K562 (cell line): ENCODE measurements around the gene TM7SF2. TPM values are rescaled to one million over a fixed set of nuclear protein-coding genes. Genes with fewer than 3 reads are reported as not detected.

ENCODE experiments used
- ARNT ChIP-seq, 2 experiments: fragments of 450-650 bp; IDR thresholded peaks; 2 replicates each; pipeline ENCODE4 v1.6.1; 2016; ENCODE audit warnings: mild to moderate bottlenecking in 1 of 2
- CCNT2 ChIP-seq: IDR thresholded peaks from 2 replicates; pipeline ENCODE4 v1.6.1; 2011; ENCODE audit warnings: borderline replicate concordance, low read depth, mild to moderate bottlenecking, moderate library complexity, mixed read lengths, low read length; ENCODE audit not compliant: insufficient read length; ENCODE audit errors: extremely low read depth
- EHMT2 ChIP-seq: fragments of 450-650 bp; IDR thresholded peaks from 2 replicates; pipeline ENCODE4 v1.6.1; 2018; ENCODE audit warnings: antibody characterized with exemption
- MEF2A ChIP-seq: IDR thresholded peaks from 2 replicates; pipeline ENCODE4 v1.6.1; 2011; ENCODE audit warnings: low read depth, mild to moderate bottlenecking, low read length, moderate library complexity; ENCODE audit not compliant: control insufficient read depth
- NFIC ChIP-seq: fragments of 450-650 bp; IDR thresholded peaks from 2 replicates; pipeline ENCODE4 v1.6.1; 2017; ENCODE audit warnings: mild to moderate bottlenecking, inconsistent platforms
- STAT5B ChIP-seq: fragments of 250-450 bp; sonication (Bioruptor Pico); IDR thresholded peaks from 2 replicates; pipeline ENCODE4 v1.8.0; 2021; ENCODE audit warnings: mild to moderate bottlenecking, inconsistent platforms
- ZNF780A ChIP-seq: fragments of 250-450 bp; sonication (Bioruptor Pico); IDR thresholded peaks from 2 replicates; pipeline ENCODE4 v1.5.0; 2021; ENCODE audit warnings: mild to moderate bottlenecking
- polyA plus RNA-seq, 8 experiments: library from polyadenylated mRNA; depleted of rRNA in 4 of 8; stranded (reverse) in 5 of 8; unstranded in 3 of 8; fragments of >200 nt; fragmentation: Nextera tagmentation in 2 of 8; fragmentation: Illumina TruSeq in 1 of 8; extraction: Ambion mirVana in 2 of 8; extraction: Trizol in 1 of 8; gene quantifications; 2 replicates each; pipeline versions ENCODE4 v1.2.1 to v1.2.3, GENCODE V29; 2011 to 2014; ENCODE audit warnings: inconsistent platforms in 1 of 8, missing spikeins in 1 of 8
- total RNA-seq, 7 experiments: library from RNA; depleted of rRNA in 6 of 7; stranded (reverse); fragments of >200 nt in 6 of 7; fragmentation: Illumina TruSeq in 2 of 7; extraction: Trizol in 2 of 7; gene quantifications; 2 replicates each; pipeline versions ENCODE4 v1.2.1 to v1.2.3, GENCODE V29; 2011 to 2021; ENCODE audit warnings: low replicate concordance in 1 of 7
- TF ChIP-seq, protein P1 (sequence below): fragments of 450-650 bp; IDR thresholded peaks from 2 replicates; pipeline ENCODE4 v1.6.1; 2018; ENCODE audit not compliant: partially characterized antibody
- TF ChIP-seq, protein P2 (sequence below): sonication (generic); formaldehyde crosslinking; IDR thresholded peaks from 2 replicates; pipeline ENCODE4 v1.8.0; 2022; ENCODE audit warnings: missing genetic modification reagents, mild to moderate bottlenecking, borderline replicate concordance
- TF ChIP-seq, protein P3 (sequence below): fragments of 250-450 bp; sonication (Bioruptor Pico); IDR thresholded peaks from 2 replicates; pipeline ENCODE4 v1.4.0; 2020; ENCODE audit warnings: mild to moderate bottlenecking, moderate library complexity, borderline replicate concordance
- TF ChIP-seq, protein P4 (sequence below): sonication (generic); formaldehyde crosslinking; IDR thresholded peaks from 2 replicates; pipeline ENCODE4 v1.8.1; 2023; ENCODE audit warnings: mild to moderate bottlenecking, missing genetic modification reagents
- TF ChIP-seq, protein P5 (sequence below): sonication (generic); formaldehyde crosslinking; IDR thresholded peaks from 2 replicates; pipeline ENCODE4 v1.9.0; 2022; ENCODE audit warnings: mild to moderate bottlenecking, missing genetic modification reagents
- TF ChIP-seq, protein P6 (sequence below), 2 experiments: fragments of 450-650 bp in 1 of 2; sonication (generic) in 1 of 2; formaldehyde crosslinking in 1 of 2; IDR thresholded peaks in 1 of 2; conservative IDR thresholded peaks in 1 of 2; 2 replicates each; pipeline versions ENCODE4 v1.6.1 to v1.8.1; 2016 to 2023; ENCODE audit warnings: mild to moderate bottlenecking in 2 of 2, moderate library complexity in 2 of 2, inconsistent platforms in 1 of 2, missing genetic modification reagents in 1 of 2

TM7SF2 gene
- total and polyA plus RNA-seq, 9 of the 15 experiments (the other 6 are each of a cell fraction or from before 2014, with no cell fraction given) = 1.2 to 22.0 (median 14.3) TPM

DNA sequence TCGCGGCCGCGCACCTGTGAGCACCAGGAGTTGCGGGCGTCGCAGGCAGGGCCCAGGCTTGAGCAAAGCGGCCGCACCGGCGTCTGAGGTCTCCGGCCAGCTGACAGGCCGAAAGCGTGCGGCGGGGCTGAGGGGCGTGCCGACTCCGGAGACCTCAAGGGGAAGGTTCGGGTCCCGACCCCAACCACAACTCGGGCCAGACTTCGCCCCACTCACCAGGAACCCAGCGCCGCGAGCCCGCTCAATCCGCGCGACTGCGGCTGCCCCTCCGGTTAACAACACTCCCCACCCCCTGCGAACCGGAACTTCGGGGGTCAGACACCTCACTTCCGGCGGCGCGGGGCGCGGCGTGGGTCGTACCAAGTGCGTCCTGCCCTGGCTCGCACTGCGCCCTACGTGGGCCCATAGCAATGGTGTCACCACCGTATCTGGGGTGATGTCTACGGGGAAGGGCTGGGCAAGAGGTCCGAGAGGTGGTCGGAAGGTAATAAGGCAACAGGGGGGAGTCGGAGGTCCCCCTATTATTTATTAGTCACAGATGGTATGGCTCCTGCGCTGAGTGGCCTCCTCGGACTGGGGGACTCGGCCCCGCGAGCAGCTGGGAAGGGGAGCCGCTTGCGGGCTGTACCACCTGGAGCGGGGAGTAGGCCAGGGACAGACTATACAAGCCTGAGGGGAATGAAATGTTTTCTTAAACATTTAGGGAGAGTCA lies 22.7 kb downstream of the TM7SF2 start, which contains the start of gene SYVN1 (continued):
- TF ChIP-seq, protein P1, sequence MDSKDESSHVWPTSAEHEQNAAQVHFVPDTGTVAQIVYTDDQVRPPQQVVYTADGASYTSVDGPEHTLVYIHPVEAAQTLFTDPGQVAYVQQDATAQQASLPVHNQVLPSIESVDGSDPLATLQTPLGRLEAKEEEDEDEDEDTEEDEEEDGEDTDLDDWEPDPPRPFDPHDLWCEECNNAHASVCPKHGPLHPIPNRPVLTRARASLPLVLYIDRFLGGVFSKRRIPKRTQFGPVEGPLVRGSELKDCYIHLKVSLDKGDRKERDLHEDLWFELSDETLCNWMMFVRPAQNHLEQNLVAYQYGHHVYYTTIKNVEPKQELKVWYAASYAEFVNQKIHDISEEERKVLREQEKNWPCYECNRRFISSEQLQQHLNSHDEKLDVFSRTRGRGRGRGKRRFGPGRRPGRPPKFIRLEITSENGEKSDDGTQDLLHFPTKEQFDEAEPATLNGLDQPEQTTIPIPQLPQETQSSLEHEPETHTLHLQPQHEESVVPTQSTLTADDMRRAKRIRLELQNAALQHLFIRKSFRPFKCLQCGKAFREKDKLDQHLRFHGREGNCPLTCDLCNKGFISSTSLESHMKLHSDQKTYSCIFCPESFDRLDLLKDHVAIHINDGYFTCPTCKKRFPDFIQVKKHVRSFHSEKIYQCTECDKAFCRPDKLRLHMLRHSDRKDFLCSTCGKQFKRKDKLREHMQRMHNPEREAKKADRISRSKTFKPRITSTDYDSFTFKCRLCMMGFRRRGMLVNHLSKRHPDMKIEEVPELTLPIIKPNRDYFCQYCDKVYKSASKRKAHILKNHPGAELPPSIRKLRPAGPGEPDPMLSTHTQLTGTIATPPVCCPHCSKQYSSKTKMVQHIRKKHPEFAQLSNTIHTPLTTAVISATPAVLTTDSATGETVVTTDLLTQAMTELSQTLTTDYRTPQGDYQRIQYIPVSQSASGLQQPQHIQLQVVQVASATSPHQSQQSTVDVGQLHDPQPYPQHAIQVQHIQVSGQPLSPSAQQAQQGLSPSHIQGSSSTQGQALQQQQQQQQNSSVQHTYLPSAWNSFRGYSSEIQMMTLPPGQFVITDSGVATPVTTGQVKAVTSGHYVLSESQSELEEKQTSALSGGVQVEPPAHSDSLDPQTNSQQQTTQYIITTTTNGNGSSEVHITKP = peak; percentile 100
- no peak for TF ChIP-seq MEF2A
- TF ChIP-seq ARNT (IDR thresholded peaks at IDR 0.05) = peak in 1 of 2 experiments; percentile 52; a peak in 1 of 4 replicates
- TF ChIP-seq EHMT2 = no peak
- TF ChIP-seq, protein P2, sequence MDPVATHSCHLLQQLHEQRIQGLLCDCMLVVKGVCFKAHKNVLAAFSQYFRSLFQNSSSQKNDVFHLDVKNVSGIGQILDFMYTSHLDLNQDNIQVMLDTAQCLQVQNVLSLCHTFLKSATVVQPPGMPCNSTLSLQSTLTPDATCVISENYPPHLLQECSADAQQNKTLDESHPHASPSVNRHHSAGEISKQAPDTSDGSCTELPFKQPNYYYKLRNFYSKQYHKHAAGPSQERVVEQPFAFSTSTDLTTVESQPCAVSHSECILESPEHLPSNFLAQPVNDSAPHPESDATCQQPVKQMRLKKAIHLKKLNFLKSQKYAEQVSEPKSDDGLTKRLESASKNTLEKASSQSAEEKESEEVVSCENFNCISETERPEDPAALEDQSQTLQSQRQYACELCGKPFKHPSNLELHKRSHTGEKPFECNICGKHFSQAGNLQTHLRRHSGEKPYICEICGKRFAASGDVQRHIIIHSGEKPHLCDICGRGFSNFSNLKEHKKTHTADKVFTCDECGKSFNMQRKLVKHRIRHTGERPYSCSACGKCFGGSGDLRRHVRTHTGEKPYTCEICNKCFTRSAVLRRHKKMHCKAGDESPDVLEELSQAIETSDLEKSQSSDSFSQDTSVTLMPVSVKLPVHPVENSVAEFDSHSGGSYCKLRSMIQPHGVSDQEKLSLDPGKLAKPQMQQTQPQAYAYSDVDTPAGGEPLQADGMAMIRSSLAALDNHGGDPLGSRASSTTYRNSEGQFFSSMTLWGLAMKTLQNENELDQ = no peak
- TF ChIP-seq CCNT2 = peak; percentile 41
- TF ChIP-seq, protein P3, sequence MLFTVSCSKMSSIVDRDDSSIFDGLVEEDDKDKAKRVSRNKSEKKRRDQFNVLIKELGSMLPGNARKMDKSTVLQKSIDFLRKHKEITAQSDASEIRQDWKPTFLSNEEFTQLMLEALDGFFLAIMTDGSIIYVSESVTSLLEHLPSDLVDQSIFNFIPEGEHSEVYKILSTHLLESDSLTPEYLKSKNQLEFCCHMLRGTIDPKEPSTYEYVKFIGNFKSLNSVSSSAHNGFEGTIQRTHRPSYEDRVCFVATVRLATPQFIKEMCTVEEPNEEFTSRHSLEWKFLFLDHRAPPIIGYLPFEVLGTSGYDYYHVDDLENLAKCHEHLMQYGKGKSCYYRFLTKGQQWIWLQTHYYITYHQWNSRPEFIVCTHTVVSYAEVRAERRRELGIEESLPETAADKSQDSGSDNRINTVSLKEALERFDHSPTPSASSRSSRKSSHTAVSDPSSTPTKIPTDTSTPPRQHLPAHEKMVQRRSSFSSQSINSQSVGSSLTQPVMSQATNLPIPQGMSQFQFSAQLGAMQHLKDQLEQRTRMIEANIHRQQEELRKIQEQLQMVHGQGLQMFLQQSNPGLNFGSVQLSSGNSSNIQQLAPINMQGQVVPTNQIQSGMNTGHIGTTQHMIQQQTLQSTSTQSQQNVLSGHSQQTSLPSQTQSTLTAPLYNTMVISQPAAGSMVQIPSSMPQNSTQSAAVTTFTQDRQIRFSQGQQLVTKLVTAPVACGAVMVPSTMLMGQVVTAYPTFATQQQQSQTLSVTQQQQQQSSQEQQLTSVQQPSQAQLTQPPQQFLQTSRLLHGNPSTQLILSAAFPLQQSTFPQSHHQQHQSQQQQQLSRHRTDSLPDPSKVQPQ (CRISPR knock-in tag) = no peak
- TF ChIP-seq STAT5B (CRISPR knock-in tag) = no peak
- peak; percentile 58 for TF ChIP-seq NFIC
- TF ChIP-seq ZNF780A (CRISPR knock-in tag) = peak; percentile 75; the same call in 1 of the 2 replicates
- TF ChIP-seq, protein P4, sequence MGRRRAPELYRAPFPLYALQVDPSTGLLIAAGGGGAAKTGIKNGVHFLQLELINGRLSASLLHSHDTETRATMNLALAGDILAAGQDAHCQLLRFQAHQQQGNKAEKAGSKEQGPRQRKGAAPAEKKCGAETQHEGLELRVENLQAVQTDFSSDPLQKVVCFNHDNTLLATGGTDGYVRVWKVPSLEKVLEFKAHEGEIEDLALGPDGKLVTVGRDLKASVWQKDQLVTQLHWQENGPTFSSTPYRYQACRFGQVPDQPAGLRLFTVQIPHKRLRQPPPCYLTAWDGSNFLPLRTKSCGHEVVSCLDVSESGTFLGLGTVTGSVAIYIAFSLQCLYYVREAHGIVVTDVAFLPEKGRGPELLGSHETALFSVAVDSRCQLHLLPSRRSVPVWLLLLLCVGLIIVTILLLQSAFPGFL (CRISPR knock-in tag) = no peak
- TF ChIP-seq, protein P5, sequence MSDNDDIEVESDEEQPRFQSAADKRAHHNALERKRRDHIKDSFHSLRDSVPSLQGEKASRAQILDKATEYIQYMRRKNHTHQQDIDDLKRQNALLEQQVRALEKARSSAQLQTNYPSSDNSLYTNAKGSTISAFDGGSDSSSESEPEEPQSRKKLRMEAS (CRISPR knock-in tag) = peak; percentile 55; the same call in 1 of the 2 replicates
- TF ChIP-seq, protein P6, sequence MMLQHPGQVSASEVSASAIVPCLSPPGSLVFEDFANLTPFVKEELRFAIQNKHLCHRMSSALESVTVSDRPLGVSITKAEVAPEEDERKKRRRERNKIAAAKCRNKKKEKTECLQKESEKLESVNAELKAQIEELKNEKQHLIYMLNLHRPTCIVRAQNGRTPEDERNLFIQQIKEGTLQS (IDR thresholded peaks at IDR 0.05) = peak; percentile 68
- TF ChIP-seq, protein P6 (CRISPR knock-in tag; conservative IDR thresholded peaks at IDR 0.05) = 0 out of 2 replicates have a peak, but pooled peaks have one; percentile 27
